Neural cell (in vitro differentiated cells): ENCODE data around the gene MED13L. TPM values are rescaled to one million over a fixed set of nuclear protein-coding genes. Genes with fewer than 3 reads are reported as not detected.

Experiments
- H2AFZ ChIP-seq: fragments of 200-600, 300-800 bp; sonication (generic), shearing (Covaris generic); 2 replicates; pipeline ENCODE4 v1.6.0; 2014; ENCODE audit warnings: low read depth, mild to moderate bottlenecking, antibody characterized with exemption, low read length, moderate library complexity
- H3F3A ChIP-seq: fragments of 200-600 bp; shearing (Covaris generic); 2 replicates; pipeline ENCODE4 v1.6.1; 2016; ENCODE audit warnings: mild to moderate bottlenecking, moderate library complexity, mixed read lengths, antibody characterized with exemption, low read length; ENCODE audit not compliant: insufficient read depth, poor library complexity, severe bottlenecking
- H3K27ac ChIP-seq: fragments of 200-600, 300-800 bp; sonication (generic), shearing (Covaris generic); 2 replicates; pipeline ENCODE4 v1.5.1; 2014; ENCODE audit warnings: mild to moderate bottlenecking, low read length, moderate library complexity
- H3K27me3 ChIP-seq: fragments of 300-800, 200-600 bp; sonication (generic), shearing (Covaris generic); 2 replicates; pipeline ENCODE4 v1.6.0; 2014; ENCODE audit warnings: mild to moderate bottlenecking, low read depth, low read length, moderate library complexity; ENCODE audit not compliant: insufficient read depth
- H3K36me3 ChIP-seq: fragments of 300-800, 200-600 bp; sonication (generic), shearing (Covaris generic); 2 replicates; pipeline ENCODE4 v1.5.1; 2014; ENCODE audit warnings: mild to moderate bottlenecking, antibody characterized with exemption, low read length, moderate library complexity; ENCODE audit not compliant: insufficient read depth
- H3K4me2 ChIP-seq: fragments of 300-800, 200-600 bp; sonication (generic), shearing (Covaris generic); 2 replicates; pipeline ENCODE4 v1.6.0; 2014; ENCODE audit warnings: mild to moderate bottlenecking, low read length
- H3K4me3 ChIP-seq: fragments of 300-800, 200-600 bp; sonication (generic), shearing (Covaris generic); 2 replicates; pipeline ENCODE4 v1.5.1; 2014; ENCODE audit warnings: mild to moderate bottlenecking, low read length, moderate library complexity
- H3K79me2 ChIP-seq: fragments of 200-600 bp; shearing (Covaris generic); replicated peaks from 2 replicates; pipeline ENCODE4 v1.6.0; 2014; ENCODE audit warnings: mild to moderate bottlenecking, low read length, moderate library complexity; ENCODE audit not compliant: insufficient read depth
- H3K9ac ChIP-seq: fragments of 300-800, 200-600 bp; sonication (generic), shearing (Covaris generic); 2 replicates; pipeline ENCODE4 v1.6.1; 2016; ENCODE audit warnings: mild to moderate bottlenecking, low read length, mixed read lengths
- H3K9me2 ChIP-seq: fragments of 200-600 bp; shearing (Covaris generic); 2 replicates; pipeline ENCODE4 v1.6.1; 2016; ENCODE audit warnings: mild to moderate bottlenecking, low read length, mixed read lengths; ENCODE audit not compliant: insufficient read depth
- H3K9me3 ChIP-seq: fragments of 200-600, 300-800 bp; sonication (generic), shearing (Covaris generic); 2 replicates; pipeline ENCODE4 v1.6.1; 2016; ENCODE audit warnings: mild to moderate bottlenecking, mixed run types, low read length, moderate library complexity, mixed read lengths
- H4K20me1 ChIP-seq: fragments of 200-600 bp; shearing (Covaris generic); 2 replicates; pipeline ENCODE4 v1.6.1; 2016; ENCODE audit warnings: mild to moderate bottlenecking, mixed run types; ENCODE audit not compliant: insufficient read depth
- CTCF ChIP-seq: fragments of 450-650 bp; IDR thresholded peaks from 2 replicates; pipeline ENCODE4 v1.5.1; 2014; ENCODE audit warnings: antibody characterized with exemption, mild to moderate bottlenecking, moderate library complexity; ENCODE audit not compliant: poor library complexity, severe bottlenecking
- EP300 ChIP-seq: fragments of 450-650 bp; conservative IDR thresholded peaks from 2 replicates; pipeline ENCODE4 v1.6.1; 2014; ENCODE audit warnings: antibody characterized with exemption, mild to moderate bottlenecking, moderate library complexity; ENCODE audit not compliant: poor library complexity, severe bottlenecking
- EZH2 ChIP-seq: fragments of 200-600, 300-800 bp; shearing (Covaris generic), sonication (generic); IDR thresholded peaks from 2 replicates; pipeline ENCODE4 v1.6.1; 2014; ENCODE audit warnings: antibody characterized with exemption, low read length, borderline replicate concordance, mild to moderate bottlenecking; ENCODE audit not compliant: insufficient read depth, poor library complexity, severe bottlenecking
- MXI1 ChIP-seq: fragments of 450-650 bp; conservative IDR thresholded peaks from 2 replicates; pipeline ENCODE4 v1.6.1; 2014; ENCODE audit warnings: antibody characterized with exemption, mild to moderate bottlenecking; ENCODE audit not compliant: poor library complexity, severe bottlenecking
- POLR2AphosphoS5 ChIP-seq: IDR thresholded peaks from 2 replicates; pipeline ENCODE4 v1.6.1; 2012
- RAD21 ChIP-seq: fragments of 450-650 bp; conservative IDR thresholded peaks from 2 replicates; pipeline ENCODE4 v1.6.1; 2014; ENCODE audit warnings: antibody characterized with exemption, mild to moderate bottlenecking, moderate library complexity
- SMC3 ChIP-seq: fragments of 450-650 bp; conservative IDR thresholded peaks from 2 replicates; pipeline ENCODE4 v1.6.1; 2014; ENCODE audit warnings: antibody characterized with exemption, mild to moderate bottlenecking, moderate library complexity; ENCODE audit not compliant: poor library complexity
- TAF1 ChIP-seq: IDR thresholded peaks from 2 replicates; pipeline ENCODE4 v1.6.1; 2012; ENCODE audit warnings: low read depth
- polyA plus RNA-seq: library from polyadenylated mRNA; depleted of rRNA; stranded (reverse); fragments of >200 nt; gene quantifications from 2 replicates; pipeline ENCODE4 v1.2.3, GENCODE V29; 2014
- TF ChIP-seq, protein P1 (sequence below): IDR thresholded peaks from 2 replicates; pipeline ENCODE4 v1.6.1; 2012; ENCODE audit warnings: borderline replicate concordance

Gene MED13L
- polyA plus RNA-seq, 1 donor from 2014 or later = 38.9 TPM

- Histone ChIP-seq H3K79me2 (peaks cover 50% of the 10 kb centered on the region), H3K9me3 (no peaks in the 10 kb centered on the region), H3K27ac (no peak overlapping the region), H3K9me2 (no peaks in the 10 kb centered on the region), H4K20me1 (no peaks in the 10 kb centered on the region), H3K4me2 (no peak overlapping the region), H3K36me3 (no peaks in the 10 kb centered on the region), H3F3A (no peaks in the 10 kb centered on the region), H3K9ac (no peak overlapping the region), H2AFZ (no peak overlapping the region), H3K27me3 (no peaks in the 10 kb centered on the region), H3K4me3 (no peak overlapping the region)
- TF ChIP-seq SMC3 (peak; percentile 43), TAF1 (no peak), RAD21 (peak; percentile 59), CTCF (peak; percentile 51)
These were observed 136.2 kb downstream of the MED13L start for GRCh38 chr12:116141110-116141832.

DNA sequence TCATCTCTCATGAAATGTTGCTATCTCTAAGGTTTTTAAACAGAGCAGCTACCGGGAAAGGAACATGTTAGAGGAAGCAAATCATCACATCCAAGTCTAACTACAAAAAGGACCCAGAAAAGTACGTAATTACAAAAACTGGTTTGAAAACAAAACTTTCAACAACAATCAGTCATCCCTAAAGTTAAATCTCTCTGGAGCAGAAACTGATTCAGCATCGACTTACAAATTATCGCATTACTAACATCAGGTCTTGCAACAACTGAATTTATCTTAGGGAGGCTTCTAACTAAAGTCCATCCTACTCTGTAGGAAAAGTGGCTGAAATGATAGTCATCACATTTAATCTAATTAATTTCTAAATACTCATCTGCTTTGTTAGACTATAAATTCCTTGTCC, 137.0 kb downstream of the MED13L start:
- no peaks in the 10 kb centered on the region for H3K9me2 ChIP-seq
- no peaks in the 10 kb centered on the region for H3K27me3 ChIP-seq
- H3K79me2 ChIP-seq = peaks cover 45% of the 10 kb centered on the region
- TF ChIP-seq SMC3 (no peak), TAF1 (no peak), EP300 (no peak), MXI1 (no peak), EZH2 (no peak), POLR2AphosphoS5 (no peak), RAD21 (no peak), CTCF (no peak)
- TF ChIP-seq, protein P1, sequence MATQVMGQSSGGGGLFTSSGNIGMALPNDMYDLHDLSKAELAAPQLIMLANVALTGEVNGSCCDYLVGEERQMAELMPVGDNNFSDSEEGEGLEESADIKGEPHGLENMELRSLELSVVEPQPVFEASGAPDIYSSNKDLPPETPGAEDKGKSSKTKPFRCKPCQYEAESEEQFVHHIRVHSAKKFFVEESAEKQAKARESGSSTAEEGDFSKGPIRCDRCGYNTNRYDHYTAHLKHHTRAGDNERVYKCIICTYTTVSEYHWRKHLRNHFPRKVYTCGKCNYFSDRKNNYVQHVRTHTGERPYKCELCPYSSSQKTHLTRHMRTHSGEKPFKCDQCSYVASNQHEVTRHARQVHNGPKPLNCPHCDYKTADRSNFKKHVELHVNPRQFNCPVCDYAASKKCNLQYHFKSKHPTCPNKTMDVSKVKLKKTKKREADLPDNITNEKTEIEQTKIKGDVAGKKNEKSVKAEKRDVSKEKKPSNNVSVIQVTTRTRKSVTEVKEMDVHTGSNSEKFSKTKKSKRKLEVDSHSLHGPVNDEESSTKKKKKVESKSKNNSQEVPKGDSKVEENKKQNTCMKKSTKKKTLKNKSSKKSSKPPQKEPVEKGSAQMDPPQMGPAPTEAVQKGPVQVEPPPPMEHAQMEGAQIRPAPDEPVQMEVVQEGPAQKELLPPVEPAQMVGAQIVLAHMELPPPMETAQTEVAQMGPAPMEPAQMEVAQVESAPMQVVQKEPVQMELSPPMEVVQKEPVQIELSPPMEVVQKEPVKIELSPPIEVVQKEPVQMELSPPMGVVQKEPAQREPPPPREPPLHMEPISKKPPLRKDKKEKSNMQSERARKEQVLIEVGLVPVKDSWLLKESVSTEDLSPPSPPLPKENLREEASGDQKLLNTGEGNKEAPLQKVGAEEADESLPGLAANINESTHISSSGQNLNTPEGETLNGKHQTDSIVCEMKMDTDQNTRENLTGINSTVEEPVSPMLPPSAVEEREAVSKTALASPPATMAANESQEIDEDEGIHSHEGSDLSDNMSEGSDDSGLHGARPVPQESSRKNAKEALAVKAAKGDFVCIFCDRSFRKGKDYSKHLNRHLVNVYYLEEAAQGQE = no peak
- no peaks in the 10 kb centered on the region for H3K9me3 ChIP-seq
- H4K20me1 ChIP-seq = no peaks in the 10 kb centered on the region
- no peak overlapping the region for H3K4me3 ChIP-seq
- H2AFZ ChIP-seq = no peak overlapping the region
- no peaks in the 10 kb centered on the region for H3K36me3 ChIP-seq
- H3K9ac ChIP-seq = no peak overlapping the region
- no peak overlapping the region for H3K4me2 ChIP-seq
- no peak overlapping the region for H3K27ac ChIP-seq
- H3F3A ChIP-seq = no peaks in the 10 kb centered on the region
